Measurements from ENCODE around the gene ITGA6.

GRCh38 chr2:172540421-172540820 lies 113.0 kb downstream of the ITGA6 start:
- TF ChIP-seq CTCF (IDR thresholded peaks at IDR 0.05; ENCODE audit: insufficient read depth, low read depth, low read length) (no peak), EZH2 (IDR thresholded peaks at IDR 0.05; ENCODE audit: insufficient read depth, low read length) (no peak)

Data from astrocyte (in vitro differentiated cells and primary cell).